ENCODE data around the gene BRK1. TPM values are rescaled to one million over a fixed set of nuclear protein-coding genes. Genes with fewer than 3 reads are reported as not detected.

The BRK1 gene
- total and polyA plus RNA-seq, 4 donors, result 108 to 184 (median 124) TPM

DNA sequence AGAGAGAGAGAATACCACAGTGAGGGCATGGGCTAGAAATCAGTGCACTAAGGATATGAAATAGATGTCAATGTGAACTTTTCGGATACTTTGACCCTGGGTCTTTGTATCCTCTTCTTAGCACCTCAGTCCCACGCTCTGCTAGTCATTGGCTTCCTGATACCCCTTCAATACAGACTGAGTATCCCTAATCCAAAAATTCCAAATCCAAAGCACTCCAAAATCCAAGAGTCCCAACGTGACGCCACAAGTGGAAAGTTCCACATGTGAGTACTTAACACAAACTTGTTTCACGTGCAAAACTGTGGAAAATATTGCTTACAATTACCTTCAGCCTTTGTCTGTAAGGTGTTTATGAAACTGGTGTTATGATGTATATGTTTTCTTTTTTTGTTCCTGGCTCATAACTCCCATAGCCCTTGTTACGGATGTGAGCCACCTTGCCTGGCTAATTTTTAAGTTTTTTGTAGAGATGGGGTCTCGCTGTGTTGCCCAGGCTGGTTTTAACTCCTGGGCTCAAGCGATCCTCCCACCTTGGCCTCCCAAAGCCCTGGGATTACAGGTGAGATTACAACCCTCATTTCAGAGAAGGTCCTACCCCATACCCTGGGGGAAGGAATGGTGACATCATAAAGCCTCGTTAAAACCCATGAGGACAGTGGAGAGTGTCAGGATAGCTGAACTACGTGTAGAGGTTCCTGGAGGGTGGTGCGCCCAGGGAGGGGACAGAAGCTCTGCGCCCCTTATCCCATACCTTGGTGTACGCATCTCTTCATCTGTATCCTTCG, 39.1 kb downstream of the BRK1 start:
- no peak overlapping the region for H3K4me3 ChIP-seq
- no peak for TF ChIP-seq CTCF (IDR thresholded peaks at IDR 0.05; ENCODE audit: control extremely low read depth, extremely low read depth)
- ATAC-seq (ENCODE audit: insufficient read depth, low FRiP score) (no peak), DNase-seq (no peak)
- no peaks in the 10 kb centered on the region for H3K9me3 ChIP-seq (ENCODE audit: control insufficient read depth in 4 of 4, insufficient read depth in 3 of 4, low read length in 3 of 4)
- 89 to 92% methylated on average over 14 of the region's 14 CpGs for WGBS, 2 donors
- H3K27ac ChIP-seq (ENCODE audit: low read depth in 1 of 2, low read length in 1 of 2), result no peak overlapping the region
- H3K9ac ChIP-seq (ENCODE audit: insufficient read depth in 1 of 2, low read length in 2 of 2), result no peak overlapping the region
- no peaks in the 10 kb centered on the region for H3K27me3 ChIP-seq (ENCODE audit: control insufficient read depth in 3 of 3, insufficient read depth in 3 of 3, low read length in 2 of 3)
- H3K4me1 ChIP-seq (ENCODE audit: control insufficient read depth in 5 of 5, insufficient read depth in 5 of 5, low read length in 5 of 5), result no peaks in the 10 kb centered on the region
- peaks cover 11 to 19% (median 14%) of the 10 kb centered on the region in 4 donors for H3K36me3 ChIP-seq (ENCODE audit: control insufficient read depth in 4 of 4, insufficient read depth in 4 of 4, low read length in 4 of 4)

DNA sequence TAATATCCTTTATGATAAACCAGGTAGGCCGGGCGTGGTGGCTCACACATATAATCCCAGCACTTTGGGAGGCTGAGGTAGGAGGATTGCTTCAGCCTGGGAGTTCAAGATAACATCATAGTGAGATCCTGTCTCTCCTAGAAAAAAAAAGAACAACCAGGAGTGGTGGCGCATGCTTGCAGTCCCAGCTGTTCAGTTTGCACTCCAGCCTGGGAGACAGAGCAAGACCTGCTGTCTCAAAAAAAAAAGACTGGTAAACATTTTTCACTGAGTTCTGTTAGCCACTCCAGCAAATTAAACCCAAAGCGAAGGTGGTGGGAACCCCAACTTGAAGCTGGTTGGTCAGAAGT, 39.6 kb downstream of the BRK1 start:
- H3K9me3 ChIP-seq (ENCODE audit: control insufficient read depth in 4 of 4, insufficient read depth in 3 of 4, low read length in 3 of 4), result no peaks in the 10 kb centered on the region
- H3K36me3 ChIP-seq (ENCODE audit: control insufficient read depth in 4 of 4, insufficient read depth in 4 of 4, low read length in 4 of 4), result peaks cover 5 to 13% (median 8%) of the 10 kb centered on the region in 4 donors
- ATAC-seq (ENCODE audit: insufficient read depth, low FRiP score), result no peak
- no peak overlapping the region for H3K27ac ChIP-seq (ENCODE audit: low read depth in 1 of 2, low read length in 1 of 2)
- 93 to 96% methylated on average over 4 of the region's 4 CpGs for WGBS, 2 donors
- no peak overlapping the region for H3K9ac ChIP-seq (ENCODE audit: insufficient read depth in 1 of 2, low read length in 2 of 2)
- no peak for DNase-seq
- H3K4me3 ChIP-seq, result no peak overlapping the region
- H3K4me1 ChIP-seq (ENCODE audit: control insufficient read depth in 5 of 5, insufficient read depth in 5 of 5, low read length in 5 of 5), result no peaks in the 10 kb centered on the region
- no peaks in the 10 kb centered on the region for H3K27me3 ChIP-seq (ENCODE audit: control insufficient read depth in 3 of 3, insufficient read depth in 3 of 3, low read length in 2 of 3)
- TF ChIP-seq CTCF (IDR thresholded peaks at IDR 0.05; ENCODE audit: control extremely low read depth, extremely low read depth), result no peak

GRCh38 chr3:10155658-10156057, 40.2 kb downstream of the BRK1 start:
- ATAC-seq (ENCODE audit: insufficient read depth, low FRiP score), result no peak
- no peaks in the 10 kb centered on the region for H3K4me1 ChIP-seq (ENCODE audit: control insufficient read depth in 5 of 5, insufficient read depth in 5 of 5, low read length in 5 of 5)

More at GRCh38 chr3:10155658-10156057, 40.2 kb downstream of the BRK1 start:
- no peak for TF ChIP-seq CTCF (IDR thresholded peaks at IDR 0.05; ENCODE audit: control extremely low read depth, extremely low read depth)
- Histone ChIP-seq H3K27me3 (ENCODE audit: control insufficient read depth in 3 of 3, insufficient read depth in 3 of 3, low read length in 2 of 3) (no peaks in the 10 kb centered on the region), H3K36me3 (ENCODE audit: control insufficient read depth in 4 of 4, insufficient read depth in 4 of 4, low read length in 4 of 4) (peaks cover 0 to 10% (median 4%) of the 10 kb centered on the region in 4 donors), H3K27ac (ENCODE audit: low read depth in 1 of 2, low read length in 1 of 2) (no peak overlapping the region), H3K9ac (ENCODE audit: insufficient read depth in 1 of 2, low read length in 2 of 2) (no peak overlapping the region), H3K9me3 (ENCODE audit: control insufficient read depth in 4 of 4, insufficient read depth in 3 of 4, low read length in 3 of 4) (no peaks in the 10 kb centered on the region), H3K4me3 (no peak overlapping the region)
- DNase-seq, result no peak
- 94% methylated on average over 4 of the region's 4 CpGs for WGBS, 2 donors
